ENCODE data around the gene PCDHGA3. TPM values are rescaled to one million over a fixed set of nuclear protein-coding genes. Genes with fewer than 3 reads are reported as not detected.
A peak's percentile ranks its signal among the peaks of the same experiment; 100 is the strongest.

PCDHGA3 gene
- total and polyA plus RNA-seq, 5 donors = 2.1 to 7.7 (median 5.2) TPM

DNA sequence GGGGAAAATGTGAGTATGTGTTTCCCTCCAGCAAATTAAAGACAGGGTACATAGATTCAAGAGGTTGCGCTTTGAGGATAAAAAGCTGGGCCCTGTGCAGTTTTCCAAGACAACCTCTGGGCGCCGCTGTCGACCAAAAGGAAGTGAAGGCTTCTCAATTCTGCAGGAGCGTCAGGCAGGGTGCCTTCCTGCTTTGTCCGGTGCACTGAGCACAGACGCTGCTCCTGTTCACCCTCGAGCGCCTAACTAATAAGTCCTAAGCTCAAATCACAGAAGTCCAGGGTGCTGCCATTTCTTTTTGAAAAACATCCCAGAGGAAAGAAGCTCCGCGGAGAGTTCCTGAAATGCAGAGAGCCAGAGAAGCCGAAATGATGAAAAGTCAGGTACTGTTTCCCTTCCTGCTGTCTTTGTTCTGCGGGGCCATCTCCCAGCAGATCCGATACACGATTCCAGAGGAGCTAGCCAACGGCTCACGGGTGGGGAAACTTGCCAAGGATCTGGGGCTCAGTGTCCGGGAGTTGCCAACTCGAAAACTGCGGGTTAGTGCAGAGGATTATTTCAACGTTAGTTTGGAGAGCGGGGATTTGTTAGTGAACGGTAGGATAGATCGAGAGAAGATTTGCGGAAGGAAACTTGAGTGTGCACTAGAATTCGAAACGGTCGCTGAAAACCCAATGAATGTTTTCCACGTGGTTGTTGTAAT, 6.4 kb downstream of the PCDHGA3 start, which contains the start of gene PCDHGB1:
TSS of gene PCDHGB1 (plus strand) at position 183 of the 703 bp plus-strand sequence. CDS start at position 345, 162 bp downstream.
- ATAC-seq (peak; percentile 44 to 60), DNase-seq (peak in 2 of 3 donors; percentile 65 to 71)
- Histone ChIP-seq H3K27me3 (ENCODE audit: control insufficient read depth, insufficient read depth) (no peaks in the 10 kb centered on the region), H3K27ac (ENCODE audit: low read length) (no peak within 1 kb of the TSS), H3K4me1 (ENCODE audit: control insufficient read depth, insufficient read depth, low read length) (no peaks in the 10 kb centered on the region), H3K4me3 (ENCODE audit: low read length) (peak within 1 kb of the TSS; percentile 45), H3K9me3 (ENCODE audit: control insufficient read depth, low read length) (peaks cover 13% of the 10 kb centered on the region)
- 20% methylated on average over 29 of the region's 29 CpGs for WGBS
- intact Hi-C loops (cut with DNase I) = no loop called here

- Histone ChIP-seq H3K4me3 (ENCODE audit: low read length) (no peak overlapping the region), H3K27ac (ENCODE audit: low read length) (no peak overlapping the region), H3K27me3 (ENCODE audit: control insufficient read depth, insufficient read depth) (no peaks in the 10 kb centered on the region), H3K4me1 (ENCODE audit: control insufficient read depth, insufficient read depth, low read length) (no peaks in the 10 kb centered on the region), H3K9me3 (ENCODE audit: control insufficient read depth, low read length) (peaks cover 7% of the 10 kb centered on the region)
- WGBS = 24% methylated on average over 34 of the region's 36 CpGs
- no peak for DNase-seq
- no peak for ATAC-seq
- intact Hi-C loops (cut with DNase I) = no loop called here
Measured at GRCh38 chr5:141351591-141351990, 8.0 kb downstream of the PCDHGA3 start.

DNA sequence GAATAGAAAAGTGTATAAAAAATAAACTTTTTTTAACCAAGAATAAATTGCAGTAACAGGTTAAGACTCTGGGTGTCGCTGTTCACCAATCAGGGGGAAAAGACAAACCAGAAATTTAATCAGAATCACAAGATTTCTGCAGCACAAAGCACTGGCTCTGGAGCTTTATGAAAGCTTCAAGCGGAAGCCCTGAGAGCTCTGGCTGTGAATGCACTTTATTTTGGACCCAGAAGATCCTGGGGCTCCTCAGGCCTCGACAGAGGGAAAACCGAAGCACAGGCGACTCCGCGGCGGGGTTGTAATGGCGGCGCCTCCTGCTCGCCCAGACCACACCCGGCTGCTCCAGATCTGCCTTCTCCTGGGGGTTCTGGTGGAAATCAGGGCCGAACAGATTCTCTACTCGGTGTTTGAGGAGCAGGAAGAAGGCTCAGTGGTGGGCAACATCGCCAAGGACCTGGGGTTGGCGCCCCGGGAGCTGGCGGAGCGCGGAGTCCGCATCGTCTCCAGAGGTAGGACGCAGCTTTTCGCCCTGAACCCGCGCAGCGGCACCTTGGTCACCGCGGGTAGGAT, 11.4 kb downstream of the PCDHGA3 start, which contains the start of gene PCDHGA4:
TSS of gene PCDHGA4 (plus strand) at position 122 of the 570 bp plus-strand sequence. CDS start at position 209, 87 bp downstream.
- ATAC-seq (no peak), DNase-seq (no peak)
- intact Hi-C loops (cut with DNase I) = no loop called here
- Histone ChIP-seq H3K27me3 (ENCODE audit: control insufficient read depth, insufficient read depth) (no peaks in the 10 kb centered on the region), H3K4me3 (ENCODE audit: low read length) (peak within 1 kb of the TSS; percentile 44), H3K4me1 (ENCODE audit: control insufficient read depth, insufficient read depth, low read length) (no peaks in the 10 kb centered on the region), H3K27ac (ENCODE audit: low read length) (no peak within 1 kb of the TSS), H3K9me3 (ENCODE audit: control insufficient read depth, low read length) (peaks cover 9% of the 10 kb centered on the region)
- WGBS = 17% methylated on average over 29 of the region's 29 CpGs

- intact Hi-C loops (cut with DNase I) = no loop called here
- no peak overlapping the region for H3K4me3 ChIP-seq (ENCODE audit: low read length)
- H3K4me1 ChIP-seq (ENCODE audit: control insufficient read depth, insufficient read depth, low read length) = no peaks in the 10 kb centered on the region
- peaks cover 11% of the 10 kb centered on the region for H3K9me3 ChIP-seq (ENCODE audit: control insufficient read depth, low read length)
- no peak overlapping the region for H3K27ac ChIP-seq (ENCODE audit: low read length)
- H3K27me3 ChIP-seq (ENCODE audit: control insufficient read depth, insufficient read depth) = no peaks in the 10 kb centered on the region
- 47% methylated on average over 24 of the region's 24 CpGs for WGBS
- no peak for DNase-seq
- no peak for ATAC-seq
Measured at GRCh38 chr5:141355641-141356040, 12.0 kb downstream of the PCDHGA3 start.

DNA sequence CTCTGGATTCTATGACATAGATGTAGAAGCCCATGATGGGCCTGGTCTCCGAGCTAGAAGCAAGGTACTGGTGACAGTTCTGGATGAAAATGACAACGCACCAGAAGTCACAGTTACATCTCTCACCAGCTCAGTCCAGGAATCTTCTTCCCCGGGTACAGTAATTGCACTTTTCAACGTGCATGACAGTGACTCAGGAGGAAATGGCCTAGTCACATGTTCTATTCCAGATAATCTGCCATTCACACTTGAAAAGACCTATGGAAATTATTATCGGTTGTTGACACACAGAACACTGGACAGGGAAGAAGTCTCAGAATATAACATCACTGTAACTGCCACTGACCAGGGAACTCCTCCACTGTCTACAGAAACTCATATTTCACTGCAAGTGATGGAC, 12.5 kb downstream of the PCDHGA3 start:
- Histone ChIP-seq H3K9me3 (ENCODE audit: control insufficient read depth, low read length) (peaks cover 11% of the 10 kb centered on the region), H3K4me1 (ENCODE audit: control insufficient read depth, insufficient read depth, low read length) (no peaks in the 10 kb centered on the region), H3K4me3 (ENCODE audit: low read length) (no peak overlapping the region), H3K27me3 (ENCODE audit: control insufficient read depth, insufficient read depth) (no peaks in the 10 kb centered on the region), H3K27ac (ENCODE audit: low read length) (no peak overlapping the region)
- ATAC-seq = no peak
- 70% methylated on average over 5 of the region's 5 CpGs for WGBS
- intact Hi-C loops (cut with DNase I) = no loop called here
- DNase-seq = no peak

GRCh38 chr5:141356950-141357349, 13.3 kb downstream of the PCDHGA3 start:
- Histone ChIP-seq H3K27me3 (ENCODE audit: control insufficient read depth, insufficient read depth) (no peaks in the 10 kb centered on the region), H3K27ac (ENCODE audit: low read length) (no peak overlapping the region), H3K4me3 (ENCODE audit: low read length) (no peak overlapping the region), H3K9me3 (ENCODE audit: control insufficient read depth, low read length) (peaks cover 8% of the 10 kb centered on the region), H3K4me1 (ENCODE audit: control insufficient read depth, insufficient read depth, low read length) (no peaks in the 10 kb centered on the region)
- ATAC-seq = no peak
- intact Hi-C loops (cut with DNase I) = no loop called here
- 40% methylated on average over 19 of the region's 19 CpGs for WGBS
- no peak for DNase-seq

GRCh38 chr5:141359790-141360426, 16.3 kb downstream of the PCDHGA3 start, which contains the start of gene PCDHGB2:
PCDHGB2 (plus strand) TSS chr5:141359994; CDS start chr5:141360136, 142 bp downstream.
- H3K9me3 ChIP-seq (ENCODE audit: control insufficient read depth, low read length) = peaks cover 16% of the 10 kb centered on the region
- intact Hi-C loops (cut with DNase I) = no loop called here
- 13% methylated on average over 24 of the region's 24 CpGs for WGBS
- peak within 1 kb of the TSS; percentile 62 for H3K4me3 ChIP-seq (ENCODE audit: low read length)
- H3K27ac ChIP-seq (ENCODE audit: low read length) = no peak within 1 kb of the TSS
- DNase-seq = peak in 1 of 3 donors; percentile 33
- H3K27me3 ChIP-seq (ENCODE audit: control insufficient read depth, insufficient read depth) = no peaks in the 10 kb centered on the region
- H3K4me1 ChIP-seq (ENCODE audit: control insufficient read depth, insufficient read depth, low read length) = no peaks in the 10 kb centered on the region
- no peak for ATAC-seq

DNA sequence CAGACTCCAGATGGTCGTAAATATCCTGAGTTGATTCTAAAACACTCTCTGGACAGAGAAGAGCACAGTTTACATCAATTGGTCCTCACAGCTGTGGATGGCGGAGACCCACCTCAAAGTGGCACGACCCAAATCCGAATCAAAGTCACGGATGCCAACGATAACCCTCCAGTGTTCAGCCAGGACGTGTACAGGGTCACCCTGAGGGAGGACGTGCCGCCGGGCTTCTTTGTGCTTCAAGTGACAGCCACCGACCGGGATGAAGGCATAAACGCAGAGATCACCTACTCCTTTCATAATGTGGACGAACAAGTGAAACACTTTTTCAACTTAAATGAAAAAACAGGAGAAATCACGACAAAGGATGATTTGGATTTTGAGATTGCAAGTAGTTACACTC, 17.1 kb downstream of the PCDHGA3 start:
- Histone ChIP-seq H3K27ac (ENCODE audit: low read length) (no peak overlapping the region), H3K4me1 (ENCODE audit: control insufficient read depth, insufficient read depth, low read length) (no peaks in the 10 kb centered on the region), H3K27me3 (ENCODE audit: control insufficient read depth, insufficient read depth) (no peaks in the 10 kb centered on the region), H3K9me3 (ENCODE audit: control insufficient read depth, low read length) (peaks cover 21% of the 10 kb centered on the region), H3K4me3 (ENCODE audit: low read length) (no peak overlapping the region)
- intact Hi-C loops (cut with DNase I) = no loop called here
- DNase-seq = no peak
- no peak for ATAC-seq
- WGBS = 32% methylated on average over 15 of the region's 15 CpGs

DNA sequence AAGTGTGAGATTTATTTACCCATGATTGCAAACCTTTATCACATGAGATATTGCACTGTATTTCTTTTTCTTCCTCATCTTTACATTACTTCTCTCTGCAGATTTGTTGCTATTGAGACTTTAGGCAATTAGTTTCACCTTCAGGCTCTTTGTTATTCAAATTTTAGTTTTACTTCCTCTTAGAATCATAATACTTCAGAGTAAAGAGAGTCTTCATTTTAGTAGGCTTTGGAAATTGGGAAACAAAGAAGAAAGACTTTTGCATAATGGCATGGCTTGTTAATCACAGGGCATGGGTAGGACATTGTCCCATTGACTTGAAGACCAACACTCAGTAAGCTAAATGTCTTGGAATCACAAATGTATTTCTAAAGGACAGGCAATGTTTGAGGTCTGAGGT, 19.1 kb downstream of the PCDHGA3 start:
- H3K9me3 ChIP-seq (ENCODE audit: control insufficient read depth, low read length) = peaks cover 25% of the 10 kb centered on the region

DNA sequence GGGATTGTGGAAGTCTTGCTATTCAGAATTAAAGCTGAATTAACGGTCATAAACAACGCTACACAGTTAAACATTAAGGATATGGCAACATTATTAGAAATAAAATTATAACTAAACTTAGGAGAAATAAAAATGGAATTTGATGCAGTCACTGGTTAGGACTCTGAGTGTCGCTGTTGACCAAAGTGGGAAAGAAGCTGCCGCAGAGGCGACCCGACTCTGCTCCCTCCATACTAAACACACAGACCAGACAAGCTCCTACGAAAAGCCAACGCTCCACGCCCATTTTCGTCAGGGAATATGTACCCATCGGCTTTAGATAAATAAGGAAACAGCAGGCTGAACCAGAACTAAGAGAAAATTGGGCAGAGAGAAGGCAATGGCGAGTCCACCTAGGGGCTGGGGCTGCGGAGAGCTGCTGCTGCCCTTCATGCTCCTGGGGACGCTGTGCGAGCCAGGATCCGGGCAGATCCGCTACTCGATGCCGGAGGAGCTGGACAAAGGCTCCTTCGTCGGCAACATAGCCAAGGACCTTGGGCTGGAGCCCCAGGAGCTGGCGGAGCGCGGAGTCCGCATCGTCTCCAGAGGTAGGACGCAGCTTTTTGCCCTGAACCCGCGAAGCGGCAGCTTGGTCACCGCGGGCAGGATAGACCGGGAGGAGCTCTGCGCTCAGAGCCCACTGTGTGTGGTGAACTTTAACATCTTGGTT, 20.5 kb downstream of the PCDHGA3 start, which contains the start of gene PCDHGA5:
TSS of gene PCDHGA5 (plus strand) at position 211 of the 709 bp plus-strand sequence. CDS start at position 380, 169 bp downstream.
- no peak within 1 kb of the TSS for H3K27ac ChIP-seq (ENCODE audit: low read length)
- peak within 1 kb of the TSS; percentile 21 for H3K4me3 ChIP-seq (ENCODE audit: low read length)
- WGBS = 14% methylated on average over 34 of the region's 34 CpGs
- H3K27me3 ChIP-seq (ENCODE audit: control insufficient read depth, insufficient read depth) = no peaks in the 10 kb centered on the region
- ATAC-seq = peak in 1 of 2 donors; percentile 37
- H3K9me3 ChIP-seq (ENCODE audit: control insufficient read depth, low read length) = peaks cover 25% of the 10 kb centered on the region
- intact Hi-C loops (cut with DNase I) = no loop called here
- no peaks in the 10 kb centered on the region for H3K4me1 ChIP-seq (ENCODE audit: control insufficient read depth, insufficient read depth, low read length)
- no peak for DNase-seq

More for the DNA sequence above, 19.1 kb downstream of the PCDHGA3 start:
- intact Hi-C loops (cut with DNase I) = no loop called here
- DNase-seq (no peak), ATAC-seq (no peak)
- H3K4me3 ChIP-seq (ENCODE audit: low read length) = no peak overlapping the region
- H3K27ac ChIP-seq (ENCODE audit: low read length) = no peak overlapping the region
- H3K27me3 ChIP-seq (ENCODE audit: control insufficient read depth, insufficient read depth) = no peaks in the 10 kb centered on the region
- H3K4me1 ChIP-seq (ENCODE audit: control insufficient read depth, insufficient read depth, low read length) = no peaks in the 10 kb centered on the region

Measured in right cardiac atrium (tissue), 5 donors.